HFFc6 (cell line): Measurements from ENCODE around the gene MTCL1. TPM values are rescaled to one million over a fixed set of nuclear protein-coding genes. Genes with fewer than 3 reads are reported as not detected.

Experiments
- DNase-seq: peaks from one replicate; pipeline ENCODE4 v3.0.0-alpha.2; 2018
- H3K27ac Mint-ChIP-seq: 2 replicates; pipeline ENCODE4 v1.8.0; 2020; ENCODE audit warnings: mild to moderate bottlenecking, mixed read lengths
- H3K27me3 Mint-ChIP-seq: 2 replicates; pipeline ENCODE4 v1.8.0; 2021; ENCODE audit warnings: mild to moderate bottlenecking, moderate library complexity, mixed read lengths; ENCODE audit not compliant: insufficient read depth
- H3K36me3 Mint-ChIP-seq: 2 replicates; pipeline ENCODE4 v1.8.0; 2021; ENCODE audit warnings: low read depth, mixed read lengths
- H3K4me1 Mint-ChIP-seq: 2 replicates; pipeline ENCODE4 v1.8.0; 2020; ENCODE audit warnings: low read depth, mixed read lengths
- H3K4me3 Mint-ChIP-seq: 2 replicates; pipeline ENCODE4 v1.8.0; 2020; ENCODE audit warnings: mild to moderate bottlenecking, moderate library complexity, mixed read lengths
- H3K9me3 Mint-ChIP-seq: 2 replicates; pipeline ENCODE4 v1.8.0; 2020; ENCODE audit warnings: mild to moderate bottlenecking, mixed read lengths
- total RNA-seq, 6 experiments: library from RNA; stranded (reverse); fragmentation: NEBNext Ultra II Directional; extraction: Animal tissue kit (Norgen Biotek cat#: 25700); gene quantifications; 2 replicates in 1 of 6; 3 replicates in 5 of 6; pipeline ENCODE4 v1.2.3, GENCODE V29; 2021
- TF ChIP-seq, protein P1 (sequence below): fragments of 200-600 bp; sonication (generic); IDR thresholded peaks from 2 replicates; pipeline ENCODE4 v1.5.0; 2021; ENCODE audit warnings: antibody characterized with exemption, mild to moderate bottlenecking

MTCL1 gene
- total RNA-seq, 6 experiments from 2014 or later = 47.2 to 59.7 (median 55.3) TPM

DNA sequence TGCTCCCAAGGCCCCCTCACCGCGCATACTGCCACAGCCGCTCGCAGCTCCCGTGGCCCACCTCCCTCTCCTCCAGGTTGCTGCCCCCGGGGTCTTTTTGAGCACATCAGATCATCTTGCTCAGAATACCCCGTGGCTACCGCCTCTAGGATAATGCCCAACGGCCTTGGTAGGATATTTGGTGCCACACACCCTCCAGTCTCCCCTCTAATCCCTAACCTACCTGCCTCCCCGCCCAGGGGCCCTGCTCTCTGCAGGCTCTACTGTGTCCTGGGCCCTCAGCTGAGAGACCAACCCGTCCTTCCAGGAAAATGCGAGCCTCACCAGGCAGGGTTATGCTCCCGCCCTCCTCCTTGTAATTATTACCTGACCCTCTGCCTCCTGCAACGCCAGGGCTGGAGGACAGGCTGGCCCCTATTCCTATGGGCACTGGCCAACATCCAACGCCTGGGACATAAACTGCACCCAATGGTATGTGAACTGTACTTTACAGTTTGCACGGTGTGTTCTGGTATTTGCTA, 1.5 kb upstream of the MTCL1 start:
- no peak for DNase-seq
- H3K27me3 Mint-ChIP-seq = peaks cover 6% of the 10 kb centered on the region
- H3K9me3 Mint-ChIP-seq = no peaks in the 10 kb centered on the region
- H3K4me1 Mint-ChIP-seq = peaks cover 56% of the 10 kb centered on the region
- H3K4me3 Mint-ChIP-seq = peak overlapping the region; percentile 93
- peak overlapping the region; percentile 96 for H3K27ac Mint-ChIP-seq
- H3K36me3 Mint-ChIP-seq = peaks cover 19% of the 10 kb centered on the region
- TF ChIP-seq, protein P1, sequence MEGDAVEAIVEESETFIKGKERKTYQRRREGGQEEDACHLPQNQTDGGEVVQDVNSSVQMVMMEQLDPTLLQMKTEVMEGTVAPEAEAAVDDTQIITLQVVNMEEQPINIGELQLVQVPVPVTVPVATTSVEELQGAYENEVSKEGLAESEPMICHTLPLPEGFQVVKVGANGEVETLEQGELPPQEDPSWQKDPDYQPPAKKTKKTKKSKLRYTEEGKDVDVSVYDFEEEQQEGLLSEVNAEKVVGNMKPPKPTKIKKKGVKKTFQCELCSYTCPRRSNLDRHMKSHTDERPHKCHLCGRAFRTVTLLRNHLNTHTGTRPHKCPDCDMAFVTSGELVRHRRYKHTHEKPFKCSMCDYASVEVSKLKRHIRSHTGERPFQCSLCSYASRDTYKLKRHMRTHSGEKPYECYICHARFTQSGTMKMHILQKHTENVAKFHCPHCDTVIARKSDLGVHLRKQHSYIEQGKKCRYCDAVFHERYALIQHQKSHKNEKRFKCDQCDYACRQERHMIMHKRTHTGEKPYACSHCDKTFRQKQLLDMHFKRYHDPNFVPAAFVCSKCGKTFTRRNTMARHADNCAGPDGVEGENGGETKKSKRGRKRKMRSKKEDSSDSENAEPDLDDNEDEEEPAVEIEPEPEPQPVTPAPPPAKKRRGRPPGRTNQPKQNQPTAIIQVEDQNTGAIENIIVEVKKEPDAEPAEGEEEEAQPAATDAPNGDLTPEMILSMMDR = no peak

DNA sequence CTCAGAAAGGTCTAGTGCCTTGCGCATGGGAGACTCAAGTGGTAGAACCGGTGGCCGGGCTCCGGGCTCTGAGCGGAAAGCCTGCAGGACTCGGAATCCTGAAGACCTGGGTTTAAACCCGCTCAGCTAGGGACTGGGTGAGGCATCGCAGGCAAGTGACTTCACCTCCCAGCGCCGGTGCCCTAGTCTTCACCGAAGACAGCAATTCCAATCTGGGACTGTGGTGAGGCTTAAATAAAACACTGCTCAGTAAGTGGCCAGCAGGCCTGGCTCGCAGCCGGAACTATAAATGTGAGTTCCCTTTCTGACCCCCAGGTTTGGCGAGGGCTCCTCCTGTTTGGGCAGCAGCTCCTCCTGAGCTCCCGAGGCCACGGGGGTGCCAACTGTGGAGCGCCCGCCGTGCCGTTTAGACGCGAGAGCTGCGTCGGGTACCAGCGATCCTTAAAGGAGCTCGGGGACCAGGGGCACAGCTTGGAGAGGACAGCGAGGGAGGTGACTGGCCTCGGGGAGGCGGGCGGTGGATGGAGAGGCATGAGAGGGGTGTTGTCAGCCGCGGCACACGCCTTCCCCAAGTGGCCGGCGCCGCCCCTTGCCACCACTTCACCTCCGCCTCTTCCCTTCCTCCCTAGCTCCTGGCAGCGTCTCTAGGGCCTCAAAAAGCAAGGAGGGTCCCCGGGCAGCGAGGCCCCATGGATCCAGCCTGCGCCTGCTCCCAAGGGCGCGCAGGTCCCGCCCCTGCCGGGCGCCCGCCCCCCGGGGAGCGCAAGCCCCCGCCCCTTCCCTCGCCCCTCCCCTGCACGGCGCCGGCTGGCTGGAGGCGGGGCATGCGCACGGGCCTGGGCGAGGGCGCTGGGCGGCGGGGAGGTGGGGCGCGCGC, 757 bp upstream of the MTCL1 start:
- Mint-ChIP-seq H3K27ac (peak overlapping the region; percentile 96), H3K4me1 (peaks cover 62% of the 10 kb centered on the region), H3K4me3 (peak overlapping the region; percentile 93), H3K27me3 (peaks cover 6% of the 10 kb centered on the region), H3K36me3 (peaks cover 26% of the 10 kb centered on the region), H3K9me3 (no peaks in the 10 kb centered on the region)
- TF ChIP-seq, protein P1 = 0 out of 2 replicates have a peak, but pooled peaks have one; percentile 19
- peak; percentile 93 for DNase-seq

DNA sequence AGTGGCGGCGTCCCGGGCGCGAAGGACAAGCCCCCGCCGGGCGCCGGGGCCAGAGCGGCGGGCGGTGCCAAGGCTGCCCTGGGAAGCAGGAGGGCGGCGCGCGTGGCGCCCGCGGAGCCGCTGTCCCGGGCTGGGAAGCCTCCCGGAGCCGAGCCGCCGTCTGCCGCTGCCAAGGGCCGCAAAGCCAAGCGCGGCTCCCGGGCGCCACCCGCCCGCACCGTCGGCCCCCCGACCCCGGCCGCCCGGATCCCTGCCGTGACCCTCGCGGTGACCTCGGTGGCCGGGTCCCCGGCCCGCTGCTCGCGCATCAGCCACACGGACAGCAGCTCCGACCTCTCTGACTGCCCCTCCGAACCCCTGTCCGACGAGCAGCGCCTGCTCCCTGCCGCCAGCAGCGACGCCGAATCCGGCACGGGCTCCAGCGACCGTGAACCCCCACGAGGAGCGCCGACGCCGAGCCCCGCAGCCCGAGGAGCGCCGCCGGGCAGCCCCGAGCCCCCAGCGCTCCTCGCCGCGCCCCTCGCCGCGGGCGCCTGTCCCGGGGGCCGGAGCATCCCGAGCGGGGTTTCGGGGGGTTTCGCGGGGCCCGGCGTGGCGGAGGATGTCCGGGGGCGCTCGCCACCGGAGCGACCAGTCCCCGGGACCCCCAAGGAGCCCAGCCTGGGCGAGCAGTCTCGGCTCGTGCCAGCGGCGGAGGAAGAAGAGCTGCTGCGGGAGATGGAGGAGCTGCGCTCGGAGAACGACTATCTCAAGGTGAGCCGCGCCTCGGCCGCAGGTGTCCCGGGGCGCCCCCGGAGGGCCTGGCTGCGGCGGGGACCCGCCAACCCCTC, 820 bp downstream of the MTCL1 start:
- peaks cover 51% of the 10 kb centered on the region for H3K4me1 Mint-ChIP-seq
- H3K9me3 Mint-ChIP-seq = no peaks in the 10 kb centered on the region
- TF ChIP-seq, protein P1 = no peak
- H3K4me3 Mint-ChIP-seq = peak overlapping the region; percentile 99
- H3K27me3 Mint-ChIP-seq = peaks cover 6% of the 10 kb centered on the region; the same call in 1 of the 2 replicates
- no peak for DNase-seq
- H3K36me3 Mint-ChIP-seq = peaks cover 31% of the 10 kb centered on the region
- peak overlapping the region; percentile 92 for H3K27ac Mint-ChIP-seq

DNA sequence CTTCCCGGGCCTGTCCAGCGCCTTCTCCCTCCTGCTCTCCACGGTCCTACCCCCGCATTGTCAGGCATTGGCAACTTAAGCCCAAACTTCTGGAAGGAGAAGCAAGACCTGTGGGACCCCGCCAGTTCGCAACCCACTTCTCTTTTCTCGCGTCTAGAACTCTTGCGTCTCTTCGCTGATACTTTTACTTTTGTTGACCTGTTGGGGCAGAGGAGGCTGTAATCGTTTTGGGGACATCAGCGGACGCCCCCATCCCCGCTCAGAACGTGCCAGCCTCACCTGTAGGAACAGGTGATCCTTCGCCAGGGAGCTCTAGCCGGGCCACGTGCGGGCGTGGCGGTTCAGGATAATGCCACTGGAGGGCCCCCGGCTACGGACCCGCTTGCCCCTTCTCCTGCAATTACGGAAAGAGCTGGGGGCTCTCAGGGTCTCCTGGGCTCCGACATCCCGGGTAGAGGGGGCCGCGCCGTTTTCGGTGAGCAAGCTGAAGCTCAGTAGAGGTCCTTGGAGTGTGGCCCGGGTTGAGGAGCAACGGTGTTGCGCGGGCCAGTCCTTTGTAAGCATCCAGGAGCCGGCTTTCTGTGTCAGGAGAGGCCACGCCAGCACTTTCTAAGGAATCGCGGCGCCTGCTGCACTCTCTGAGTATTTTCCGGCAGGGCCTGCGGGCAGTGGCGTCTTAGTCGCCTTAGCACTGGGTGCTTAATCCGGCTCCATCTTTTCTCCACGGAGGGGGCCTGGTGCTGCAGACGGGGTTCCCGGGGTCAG, 1.6 kb downstream of the MTCL1 start:
- DNase-seq = peak; percentile 77
- TF ChIP-seq, protein P1 = peak; percentile 60
- peaks cover 31% of the 10 kb centered on the region for H3K36me3 Mint-ChIP-seq

More for the DNA sequence above, 1.6 kb downstream of the MTCL1 start:
- H3K4me1 Mint-ChIP-seq = peaks cover 48% of the 10 kb centered on the region
- no peaks in the 10 kb centered on the region for H3K9me3 Mint-ChIP-seq
- peak overlapping the region; percentile 92 for H3K27ac Mint-ChIP-seq
- peak overlapping the region; percentile 99 for H3K4me3 Mint-ChIP-seq
- H3K27me3 Mint-ChIP-seq = peaks cover 6% of the 10 kb centered on the region; the same call in 1 of the 2 replicates
